Measurements from ENCODE around the gene EMCN.

The EMCN gene

GRCh38 chr4:100510551-100510950 lies 7.3 kb downstream of the EMCN start:
- no peak for TF ChIP-seq CTCF (IDR thresholded peaks at IDR 0.05; ENCODE audit: low read depth, low read length)

GRCh38 chr4:100509386-100509785 lies 8.4 kb downstream of the EMCN start:
- no peak for TF ChIP-seq CTCF (IDR thresholded peaks at IDR 0.05; ENCODE audit: low read depth, low read length)
- no peak overlapping the region for H3K4me3 ChIP-seq (ENCODE audit: low read depth, low read length)

More at GRCh38 chr4:100510551-100510950, 7.3 kb downstream of the EMCN start:
- H3K4me3 ChIP-seq (ENCODE audit: low read depth, low read length): no peak overlapping the region

GRCh38 chr4:100508691-100509090 lies 9.1 kb downstream of the EMCN start:
- H3K4me3 ChIP-seq (ENCODE audit: low read depth, low read length): no peak overlapping the region
- TF ChIP-seq CTCF (IDR thresholded peaks at IDR 0.05; ENCODE audit: low read depth, low read length): no peak

- no peak for TF ChIP-seq CTCF (IDR thresholded peaks at IDR 0.05; ENCODE audit: low read depth, low read length)
- H3K4me3 ChIP-seq (ENCODE audit: low read depth, low read length): no peak overlapping the region
Measured at GRCh38 chr4:100504086-100504874, 13.5 kb downstream of the EMCN start.

DNA sequence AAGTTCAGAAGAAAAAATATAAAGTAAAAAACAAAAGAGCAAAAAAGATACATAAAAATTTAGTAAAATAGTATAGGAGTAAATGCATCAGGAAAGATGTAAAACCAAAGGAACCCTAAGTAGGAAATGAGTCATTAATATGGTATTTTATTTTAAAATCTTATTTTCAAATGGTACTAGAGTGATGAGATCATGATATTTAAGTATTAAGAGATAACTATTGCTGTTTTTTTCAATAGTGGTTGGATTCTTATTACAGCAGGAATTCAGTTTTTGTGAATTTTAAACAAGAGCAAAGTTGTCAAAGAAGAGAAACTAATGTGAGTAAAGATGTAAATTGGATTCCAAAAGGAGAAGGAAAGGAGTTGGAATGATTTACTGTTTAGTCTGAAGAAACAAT lies 20.0 kb downstream of the EMCN start:
- no peak for TF ChIP-seq CTCF (IDR thresholded peaks at IDR 0.05; ENCODE audit: low read depth, low read length)
- H3K4me3 ChIP-seq (ENCODE audit: low read depth, low read length): no peak overlapping the region

- H3K4me3 ChIP-seq (ENCODE audit: low read depth, low read length): no peak overlapping the region
- no peak for TF ChIP-seq CTCF (IDR thresholded peaks at IDR 0.05; ENCODE audit: low read depth, low read length)
Measured at GRCh38 chr4:100495074-100495473, 22.7 kb downstream of the EMCN start.

DNA sequence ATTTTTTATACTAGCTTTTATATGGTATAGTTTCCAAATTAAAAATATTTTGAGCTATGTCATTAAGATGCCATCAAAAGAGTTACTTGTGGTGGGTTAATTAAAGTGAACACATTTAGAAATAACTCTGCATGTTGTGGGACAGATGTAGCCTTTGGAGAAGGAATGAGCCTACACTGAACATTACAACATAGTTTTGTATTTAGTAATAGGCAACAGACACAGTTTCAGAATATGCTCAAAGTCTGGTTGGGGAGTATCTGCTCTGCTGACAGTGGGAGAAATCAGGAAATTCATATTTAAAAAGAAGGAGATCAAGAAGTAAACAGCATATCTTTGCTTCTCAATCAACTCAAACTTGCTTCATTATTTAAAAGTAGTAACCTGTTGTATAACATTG lies 23.7 kb downstream of the EMCN start:
- TF ChIP-seq CTCF (IDR thresholded peaks at IDR 0.05; ENCODE audit: low read depth, low read length): no peak
- H3K4me3 ChIP-seq (ENCODE audit: low read depth, low read length): no peak overlapping the region
